Measurements from ENCODE around the gene RND1. TPM values are rescaled to one million over a fixed set of nuclear protein-coding genes. Genes with fewer than 3 reads are reported as not detected.
"Not testable (repeated sequence)": the region's sequence is repeated elsewhere in the genome, so short reads cannot be mapped to it uniquely, and the experiment has no call there.

RND1 gene
- total RNA-seq, 3 donors from 2014 or later, result 1.1 to 5.4 (median 3.3) TPM

GRCh38 chr12:48880647-48881046, 15.0 kb upstream of the RND1 start:
- no peaks in the 10 kb centered on the region for H3K9me3 ChIP-seq
- intact Hi-C loops (cut with DNase I; ENCODE audit: low total_unique reads), result no loop called here

GRCh38 chr12:48878548-48878947, 12.9 kb upstream of the RND1 start:
- H3K27ac ChIP-seq, result no peak overlapping the region
- no peak overlapping the region for H3K4me3 ChIP-seq
- DNase-seq (ENCODE audit: low spot score in 2 of 2), result no peak
- H3K9me3 ChIP-seq, result no peaks in the 10 kb centered on the region
- no peaks in the 10 kb centered on the region for H3K4me1 ChIP-seq
- TF ChIP-seq POLR2AphosphoS5 (IDR thresholded peaks at IDR 0.05) (no peak), POLR2A (IDR thresholded peaks at IDR 0.05) (no peak), CTCF (IDR thresholded peaks at IDR 0.05) (no peak)
- no peaks in the 10 kb centered on the region for H3K36me3 ChIP-seq
- intact Hi-C loops (cut with DNase I; ENCODE audit: low total_unique reads), result no loop called here
- no peaks in the 10 kb centered on the region for H3K27me3 ChIP-seq

More at GRCh38 chr12:48880647-48881046, 15.0 kb upstream of the RND1 start:
- TF ChIP-seq POLR2AphosphoS5 (IDR thresholded peaks at IDR 0.05) (no peak), POLR2A (IDR thresholded peaks at IDR 0.05) (no peak), CTCF (IDR thresholded peaks at IDR 0.05) (no peak)
- H3K4me1 ChIP-seq, result no peaks in the 10 kb centered on the region
- H3K4me3 ChIP-seq, result no peak overlapping the region
- H3K27ac ChIP-seq, result no peak overlapping the region
- no peaks in the 10 kb centered on the region for H3K27me3 ChIP-seq
- H3K36me3 ChIP-seq, result no peaks in the 10 kb centered on the region
- DNase-seq (ENCODE audit: low spot score in 2 of 2), result no peak

- intact Hi-C loops (cut with DNase I; ENCODE audit: low total_unique reads), result no loop called here
- no peaks in the 10 kb centered on the region for H3K4me1 ChIP-seq
- H3K36me3 ChIP-seq, result no peaks in the 10 kb centered on the region
- TF ChIP-seq CTCF (IDR thresholded peaks at IDR 0.05) (no peak), POLR2AphosphoS5 (IDR thresholded peaks at IDR 0.05) (no peak), POLR2A (IDR thresholded peaks at IDR 0.05) (no peak)
- H3K4me3 ChIP-seq, result no peak overlapping the region
- no peaks in the 10 kb centered on the region for H3K27me3 ChIP-seq
- no peaks in the 10 kb centered on the region for H3K9me3 ChIP-seq
- no peak overlapping the region for H3K27ac ChIP-seq
- no peak for DNase-seq (ENCODE audit: low spot score in 2 of 2)
Measured at GRCh38 chr12:48875944-48876515, 10.4 kb upstream of the RND1 start.

GRCh38 chr12:48873534-48873933, 7.9 kb upstream of the RND1 start:
- H3K4me3 ChIP-seq; intact Hi-C loops (cut with DNase I; ENCODE audit: low total_unique reads); H3K27me3 ChIP-seq; H3K4me1 ChIP-seq; H3K27ac ChIP-seq; DNase-seq (ENCODE audit: low spot score in 2 of 2); H3K36me3 ChIP-seq; H3K9me3 ChIP-seq: not testable (repeated sequence)

GRCh38 chr12:48873096-48873495, 7.4 kb upstream of the RND1 start:
- no peak overlapping the region for H3K27ac ChIP-seq
- H3K4me1 ChIP-seq, result no peaks in the 10 kb centered on the region
- no peaks in the 10 kb centered on the region for H3K36me3 ChIP-seq
- no peaks in the 10 kb centered on the region for H3K9me3 ChIP-seq
- no peak overlapping the region for H3K4me3 ChIP-seq
- intact Hi-C loops (cut with DNase I; ENCODE audit: low total_unique reads), result no loop called here
- H3K27me3 ChIP-seq, result no peaks in the 10 kb centered on the region
- DNase-seq (ENCODE audit: low spot score in 2 of 2), result no peak
- TF ChIP-seq CTCF (IDR thresholded peaks at IDR 0.05), result no peak
- TF ChIP-seq POLR2A (IDR thresholded peaks at IDR 0.05), result no peak
- TF ChIP-seq POLR2AphosphoS5 (IDR thresholded peaks at IDR 0.05), result no peak

GRCh38 chr12:48869191-48869590, 3.5 kb upstream of the RND1 start:
- Histone ChIP-seq H3K9me3 (no peaks in the 10 kb centered on the region), H3K36me3 (no peaks in the 10 kb centered on the region), H3K4me3 (no peak overlapping the region), H3K27me3 (no peaks in the 10 kb centered on the region), H3K4me1 (peaks cover 5 to 16% of the 10 kb centered on the region in 2 donors), H3K27ac (no peak overlapping the region)
- TF ChIP-seq POLR2AphosphoS5 (IDR thresholded peaks at IDR 0.05) (no peak), POLR2A (IDR thresholded peaks at IDR 0.05) (no peak)
- intact Hi-C loops (cut with DNase I; ENCODE audit: low total_unique reads), result no loop called here
- no peak for DNase-seq (ENCODE audit: low spot score in 2 of 2)

All from breast epithelium (tissue), 4 donors.